IPS-15b (cell line): ENCODE measurements around the gene GTF2H4.
"Not testable (repeated sequence)": the region's sequence is repeated elsewhere in the genome, so short reads cannot be mapped to it uniquely, and the experiment has no call there.

ENCODE experiments used
- H3K27me3 ChIP-seq: one replicate; pipeline ENCODE4 v1.6.1; 2013; ENCODE audit warnings: low read length; ENCODE audit not compliant: control insufficient read depth, insufficient read depth
- H3K36me3 ChIP-seq: one replicate; pipeline ENCODE4 v1.6.1; 2013; ENCODE audit warnings: low read length; ENCODE audit not compliant: control insufficient read depth, insufficient read depth
- H3K4me1 ChIP-seq: one replicate; pipeline ENCODE4 v1.6.1; 2013; ENCODE audit warnings: mild to moderate bottlenecking, low read length; ENCODE audit not compliant: control insufficient read depth, insufficient read depth
- H3K4me3 ChIP-seq: one replicate; pipeline ENCODE4 v1.5.1; 2013; ENCODE audit warnings: low read depth, low read length
- H3K9ac ChIP-seq: one replicate; pipeline ENCODE4 v1.6.1; 2013; ENCODE audit warnings: low read depth, mild to moderate bottlenecking, low read length
- H3K9me3 ChIP-seq: one replicate; pipeline ENCODE4 v1.6.1; 2013; ENCODE audit warnings: mild to moderate bottlenecking, low read length; ENCODE audit not compliant: control insufficient read depth, insufficient read depth

GTF2H4 gene

DNA sequence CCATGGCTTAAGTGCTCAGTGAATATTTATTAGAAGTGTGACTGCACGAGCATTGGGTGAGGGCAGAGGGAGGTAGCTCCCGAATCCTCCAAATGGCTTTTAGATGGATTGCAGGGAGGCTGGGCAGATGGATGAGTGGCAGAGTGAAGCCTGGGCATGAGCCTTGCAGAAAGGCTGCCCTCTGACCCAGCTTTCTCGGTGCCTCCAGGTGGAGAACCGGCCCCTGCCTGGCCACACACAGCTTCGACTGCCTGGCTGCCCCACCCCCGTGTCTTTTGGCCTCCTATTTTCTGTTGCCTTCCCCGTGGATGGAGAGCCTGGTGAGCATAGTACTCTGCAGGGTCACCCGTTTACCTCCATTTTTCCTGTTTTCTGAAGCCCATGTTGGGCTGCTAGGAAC lies 9.5 kb downstream of the GTF2H4 start:
- Histone ChIP-seq H3K36me3 (peaks cover 41% of the 10 kb centered on the region), H3K4me1 (peaks cover 5% of the 10 kb centered on the region), H3K27me3 (no peaks in the 10 kb centered on the region)

DNA sequence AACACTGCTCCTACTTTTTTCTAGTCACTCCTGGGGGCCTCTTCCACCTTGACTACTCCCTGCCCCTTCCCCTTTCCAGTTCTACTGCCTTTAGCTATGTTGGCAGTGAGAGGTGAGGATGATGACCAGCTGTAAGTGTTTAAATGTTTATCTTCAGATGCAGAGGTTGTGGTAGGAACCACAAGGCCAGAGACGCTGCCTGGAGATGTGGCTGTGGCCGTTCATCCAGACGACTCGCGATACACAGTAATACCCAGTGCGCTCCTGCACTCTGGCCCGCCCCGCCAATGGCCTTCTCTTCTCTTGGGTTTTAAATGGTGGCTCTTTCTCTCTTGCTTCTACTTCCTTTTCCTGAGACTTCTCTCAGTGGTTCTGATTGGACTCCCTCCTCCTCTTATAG lies 10.7 kb downstream of the GTF2H4 start:
- H3K36me3 ChIP-seq = peaks cover 50% of the 10 kb centered on the region
- H3K9me3 ChIP-seq = no peaks in the 10 kb centered on the region
- no peaks in the 10 kb centered on the region for H3K27me3 ChIP-seq
- no peak overlapping the region for H3K9ac ChIP-seq
- H3K4me3 ChIP-seq = no peak overlapping the region
- peaks cover 5% of the 10 kb centered on the region for H3K4me1 ChIP-seq

More for the DNA sequence above, 9.5 kb downstream of the GTF2H4 start:
- Histone ChIP-seq H3K9me3 (no peaks in the 10 kb centered on the region), H3K4me3 (no peak overlapping the region), H3K9ac (no peak overlapping the region)

DNA sequence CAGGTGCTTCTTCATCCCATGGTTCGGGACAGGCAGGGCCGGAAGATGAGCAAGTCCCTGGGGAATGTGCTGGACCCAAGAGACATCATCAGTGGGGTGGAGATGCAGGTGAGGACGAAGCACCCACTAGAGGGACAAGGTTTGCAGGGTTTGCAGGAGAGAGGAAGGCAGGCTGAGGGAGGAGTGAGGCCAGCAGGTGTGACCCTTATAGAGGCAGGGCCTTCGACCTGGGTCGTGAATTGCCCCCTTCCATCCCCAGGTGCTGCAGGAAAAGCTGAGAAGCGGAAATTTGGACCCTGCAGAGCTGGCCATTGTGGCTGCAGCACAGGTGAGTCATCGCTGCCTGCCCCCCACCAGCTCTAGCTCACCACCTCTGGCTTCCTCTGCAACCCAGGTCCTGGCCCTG lies 14.4 kb downstream of the GTF2H4 start:
- Histone ChIP-seq H3K4me3 (no peak overlapping the region), H3K9me3 (no peaks in the 10 kb centered on the region), H3K4me1 (no peaks in the 10 kb centered on the region), H3K27me3 (no peaks in the 10 kb centered on the region), H3K9ac (no peak overlapping the region), H3K36me3 (peaks cover 58% of the 10 kb centered on the region)

DNA sequence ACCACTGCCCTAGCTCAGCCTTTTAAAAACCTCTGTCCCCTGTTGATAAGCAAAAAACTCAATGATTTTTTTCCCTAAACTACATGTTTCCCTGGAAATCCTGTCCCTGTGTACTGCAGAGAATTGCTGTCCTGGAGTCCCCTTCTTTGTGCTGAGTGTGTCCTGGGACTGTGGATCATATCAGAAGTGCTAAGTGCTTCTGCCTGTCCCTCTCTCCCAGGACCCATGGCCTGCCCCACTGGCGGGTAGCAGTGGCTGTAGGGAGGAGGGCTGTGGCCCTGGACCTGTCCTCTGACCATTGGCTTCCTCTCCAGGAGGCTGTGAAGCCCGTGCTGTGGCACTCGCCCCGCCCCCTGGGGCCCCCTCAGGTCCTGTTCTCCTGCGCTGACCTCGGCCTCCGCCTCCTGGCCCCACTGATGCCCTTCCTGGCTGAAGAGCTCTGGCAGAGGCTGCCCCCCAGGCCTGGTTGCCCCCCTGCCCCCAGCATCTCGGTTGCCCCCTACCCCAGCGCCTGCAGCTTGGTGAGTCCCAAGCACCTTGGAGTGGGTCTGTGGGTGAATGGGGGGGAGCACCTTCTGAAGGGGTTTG lies 16.1 kb downstream of the GTF2H4 start:
- not testable (repeated sequence) for H3K9me3 ChIP-seq, H3K27me3 ChIP-seq, H3K4me3 ChIP-seq, H3K4me1 ChIP-seq, H3K9ac ChIP-seq
- H3K36me3 ChIP-seq = peaks cover 44% of the 10 kb centered on the region

DNA sequence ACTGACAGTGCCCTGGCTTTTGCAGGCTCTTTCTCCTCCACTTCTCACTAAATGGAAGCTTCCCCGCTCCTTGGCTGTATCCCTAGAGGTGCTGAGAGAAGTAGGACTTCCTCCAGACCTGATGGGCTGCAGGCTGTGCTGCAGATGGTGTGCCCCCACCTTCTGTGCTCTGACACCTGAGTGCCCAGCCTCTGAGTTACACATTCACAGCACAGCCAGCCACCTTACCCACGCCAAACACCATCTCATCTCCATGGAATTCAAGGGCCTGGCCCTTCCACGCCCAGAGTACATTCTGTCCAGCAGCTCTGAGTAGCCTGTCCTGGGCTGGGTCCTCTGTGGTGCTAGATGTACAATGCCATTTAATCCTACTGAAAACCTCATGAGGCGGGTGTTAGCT lies 18.6 kb downstream of the GTF2H4 start:
- no peak overlapping the region for H3K4me3 ChIP-seq
- no peak overlapping the region for H3K9ac ChIP-seq
- no peaks in the 10 kb centered on the region for H3K9me3 ChIP-seq
- no peaks in the 10 kb centered on the region for H3K27me3 ChIP-seq
- peaks cover 29% of the 10 kb centered on the region for H3K36me3 ChIP-seq
- no peaks in the 10 kb centered on the region for H3K4me1 ChIP-seq

DNA sequence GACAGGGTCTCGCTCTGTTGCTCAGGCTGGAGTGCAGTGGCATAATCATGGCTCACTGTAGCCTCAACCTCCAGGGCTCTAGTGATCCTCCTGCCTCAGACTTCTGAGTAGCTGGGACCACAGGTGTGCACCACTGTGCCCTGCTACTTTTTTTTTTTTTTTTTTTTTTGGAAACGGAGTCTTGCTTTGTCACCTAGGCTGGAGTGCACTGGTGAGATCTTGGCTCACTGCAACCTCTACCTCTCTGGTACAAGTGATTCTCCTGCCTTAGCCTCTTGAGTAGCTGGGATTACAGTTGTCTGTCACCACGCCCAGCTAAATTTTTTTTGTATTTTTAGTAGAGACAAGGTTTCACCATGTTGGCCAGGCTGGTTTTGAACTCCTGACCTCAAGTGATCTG lies 19.1 kb downstream of the GTF2H4 start:
- H3K27me3 ChIP-seq, H3K4me3 ChIP-seq, H3K9ac ChIP-seq, H3K9me3 ChIP-seq, H3K4me1 ChIP-seq: not testable (repeated sequence)
- H3K36me3 ChIP-seq = peaks cover 27% of the 10 kb centered on the region

- Histone ChIP-seq H3K36me3 (peaks cover 15% of the 10 kb centered on the region), H3K4me3 (no peak overlapping the region)
Observed at GRCh38 chr6:30928677-30929076, 20.7 kb downstream of the GTF2H4 start.

DNA sequence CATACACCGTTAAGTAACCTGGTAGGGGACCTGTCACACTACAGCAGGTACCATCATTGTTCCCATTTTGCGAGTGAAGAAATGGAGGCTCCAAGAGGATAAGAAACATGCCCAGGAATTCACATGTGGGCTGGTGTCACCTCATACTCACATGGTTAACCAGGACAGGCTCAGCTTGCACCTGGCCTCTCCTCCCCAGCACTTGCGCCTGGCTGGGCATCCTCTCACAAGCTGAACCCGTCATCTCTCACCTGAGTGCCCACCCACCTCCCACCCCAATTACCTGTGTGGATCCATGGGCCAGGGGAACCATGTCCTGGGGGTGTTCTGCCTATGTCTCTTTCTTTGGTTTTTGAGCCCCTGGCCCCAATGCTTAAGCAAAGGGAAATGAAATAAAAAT lies 22.5 kb downstream of the GTF2H4 start:
- no peak overlapping the region for H3K4me3 ChIP-seq
- H3K9ac ChIP-seq = no peak overlapping the region
- H3K9me3 ChIP-seq = no peaks in the 10 kb centered on the region
- no peaks in the 10 kb centered on the region for H3K27me3 ChIP-seq
- H3K36me3 ChIP-seq = peaks cover 11% of the 10 kb centered on the region
- H3K4me1 ChIP-seq = no peaks in the 10 kb centered on the region

More at GRCh38 chr6:30928677-30929076, 20.7 kb downstream of the GTF2H4 start:
- H3K9me3 ChIP-seq = no peaks in the 10 kb centered on the region
- no peaks in the 10 kb centered on the region for H3K4me1 ChIP-seq
- no peak overlapping the region for H3K9ac ChIP-seq
- no peaks in the 10 kb centered on the region for H3K27me3 ChIP-seq

- H3K36me3 ChIP-seq = peaks cover 6% of the 10 kb centered on the region
- no peaks in the 10 kb centered on the region for H3K9me3 ChIP-seq
- no peaks in the 10 kb centered on the region for H3K4me1 ChIP-seq
- no peak overlapping the region for H3K4me3 ChIP-seq
- H3K27me3 ChIP-seq = no peaks in the 10 kb centered on the region
- H3K9ac ChIP-seq = no peak overlapping the region
Observed at GRCh38 chr6:30931272-30931671, 23.3 kb downstream of the GTF2H4 start.

- Histone ChIP-seq H3K9me3 (no peaks in the 10 kb centered on the region), H3K9ac (no peak within 1 kb of the TSS), H3K36me3 (no peaks in the 10 kb centered on the region), H3K4me3 (no peak within 1 kb of the TSS), H3K4me1 (no peaks in the 10 kb centered on the region), H3K27me3 (no peaks in the 10 kb centered on the region)
Observed at GRCh38 chr6:30931969-30932645, 24.1 kb downstream of the GTF2H4 start, which contains the start of gene SFTA2. Gene SFTA2, minus strand, starts transcription at chr6:30932170. Its CDS starts 74 bp downstream, at chr6:30932096.

DNA sequence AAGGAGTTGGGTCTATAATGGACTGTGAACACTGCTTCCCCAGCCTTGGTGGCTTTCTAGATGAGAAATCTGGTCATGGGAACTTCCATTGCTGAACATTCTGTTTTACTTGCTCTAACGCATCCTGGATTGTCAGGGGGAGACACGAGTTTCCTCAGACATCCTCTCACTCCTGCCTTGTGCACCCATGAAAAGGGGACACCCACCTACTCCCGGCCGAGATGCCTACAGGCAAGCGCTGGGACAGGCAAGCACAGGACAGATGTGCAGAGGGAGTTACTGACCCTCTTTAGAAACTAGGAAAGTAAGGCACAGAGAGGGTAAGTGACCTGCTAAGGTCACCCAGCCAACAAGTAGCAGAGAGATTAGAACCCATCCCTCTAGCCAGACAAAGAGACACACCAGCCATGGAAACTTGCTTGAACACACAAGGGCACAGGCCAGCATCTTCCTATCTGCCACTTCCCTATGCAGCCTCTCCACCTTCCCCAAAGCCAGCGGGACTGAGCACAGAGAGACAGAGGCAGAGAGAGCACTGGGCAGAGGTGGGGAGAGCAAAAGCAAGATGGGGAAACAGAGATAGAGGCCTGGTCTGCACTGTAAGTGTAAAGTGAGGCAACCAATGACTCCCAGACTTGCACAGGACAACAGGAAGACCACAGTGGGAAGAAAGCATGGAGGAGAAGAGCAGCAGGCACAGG lies 24.8 kb downstream of the GTF2H4 start:
- Histone ChIP-seq H3K4me1 (no peaks in the 10 kb centered on the region), H3K4me3 (no peak overlapping the region), H3K9me3 (no peaks in the 10 kb centered on the region), H3K9ac (no peak overlapping the region), H3K27me3 (no peaks in the 10 kb centered on the region), H3K36me3 (no peaks in the 10 kb centered on the region)

- Histone ChIP-seq H3K4me3 (no peak overlapping the region), H3K9me3 (no peaks in the 10 kb centered on the region), H3K9ac (no peak overlapping the region), H3K4me1 (no peaks in the 10 kb centered on the region), H3K36me3 (no peaks in the 10 kb centered on the region), H3K27me3 (no peaks in the 10 kb centered on the region)
Observed at GRCh38 chr6:30935018-30935417, 27.0 kb downstream of the GTF2H4 start.
